Measurements from ENCODE around the gene C9.
"Not testable (repeated sequence)": the region's sequence is repeated elsewhere in the genome, so short reads cannot be mapped to it uniquely, and the experiment has no call there.

C9 gene

DNA sequence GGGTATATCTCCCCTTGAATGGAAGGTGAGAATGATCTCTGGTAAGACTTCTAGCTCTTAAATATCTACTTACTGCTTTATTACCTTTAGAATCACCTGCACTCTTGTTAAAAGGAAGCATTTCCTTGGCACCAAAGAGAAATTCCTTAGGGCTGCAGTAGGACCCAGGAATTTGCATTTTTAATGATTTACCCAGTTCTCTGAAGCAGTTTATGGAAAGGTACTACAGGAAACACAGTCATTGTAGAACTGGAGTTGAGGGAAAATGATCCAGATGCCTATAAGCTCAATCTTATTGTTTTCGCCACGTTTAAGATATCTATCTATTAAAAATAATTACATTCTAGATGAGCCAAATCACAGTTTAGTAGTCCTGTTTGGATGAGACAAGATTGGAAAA lies 9.5 kb upstream of the C9 start:
- DNase-seq (ENCODE audit: low read depth in 2 of 2) = no peak

DNA sequence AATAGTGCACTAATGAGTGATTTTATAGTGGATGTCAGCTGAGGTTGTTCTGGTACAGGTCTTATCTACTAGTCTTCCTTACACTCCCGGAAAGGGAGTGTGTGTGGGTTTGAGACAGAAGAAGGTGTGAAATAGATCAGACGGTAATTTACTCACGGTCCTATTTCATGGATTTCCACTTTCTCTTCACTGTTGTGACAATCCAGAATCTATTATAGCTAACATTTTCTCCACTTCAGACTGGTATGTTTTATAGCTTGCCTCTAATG lies 7.0 kb upstream of the C9 start:
- no peak for DNase-seq (ENCODE audit: low read depth in 2 of 2)

DNA sequence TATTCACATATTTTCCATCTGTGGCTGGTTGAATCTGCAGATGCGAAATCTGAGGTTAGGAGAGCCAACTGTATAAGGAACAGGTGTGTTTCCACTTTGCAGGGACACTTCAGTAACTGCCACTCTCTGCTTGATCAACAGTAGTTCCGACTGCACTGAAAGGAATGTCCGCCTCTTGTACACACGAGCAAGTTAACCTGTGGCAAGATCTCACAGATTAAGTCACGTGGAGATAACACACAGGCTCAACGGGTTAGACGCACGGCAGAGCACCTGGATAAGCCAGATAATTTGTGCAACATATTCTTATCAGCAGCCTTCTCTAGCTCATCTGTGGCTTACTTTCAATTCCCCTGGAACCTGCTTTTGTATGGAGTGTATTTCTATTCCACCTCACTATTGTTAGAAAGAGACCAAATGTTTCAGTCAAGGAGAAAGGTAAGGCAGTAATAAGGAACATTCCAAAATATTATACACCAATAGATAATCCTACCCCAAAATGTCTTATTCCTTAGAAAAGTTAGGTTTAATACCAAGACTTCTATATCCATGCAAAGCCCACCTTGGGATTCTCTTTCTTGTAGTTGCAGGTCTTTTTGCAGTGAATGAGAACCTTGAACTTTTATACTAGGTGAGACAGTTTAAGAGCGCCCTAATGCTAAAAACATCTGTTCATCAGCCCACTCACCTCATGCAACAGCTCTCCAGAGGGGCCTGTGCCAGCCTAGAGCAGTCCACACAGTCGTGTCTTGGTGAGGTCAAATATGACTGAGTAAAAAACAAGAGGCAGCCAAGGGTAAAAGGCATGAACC lies 6.5 kb upstream of the C9 start:
- no peak for DNase-seq (ENCODE audit: low read depth in 2 of 2)

DNA sequence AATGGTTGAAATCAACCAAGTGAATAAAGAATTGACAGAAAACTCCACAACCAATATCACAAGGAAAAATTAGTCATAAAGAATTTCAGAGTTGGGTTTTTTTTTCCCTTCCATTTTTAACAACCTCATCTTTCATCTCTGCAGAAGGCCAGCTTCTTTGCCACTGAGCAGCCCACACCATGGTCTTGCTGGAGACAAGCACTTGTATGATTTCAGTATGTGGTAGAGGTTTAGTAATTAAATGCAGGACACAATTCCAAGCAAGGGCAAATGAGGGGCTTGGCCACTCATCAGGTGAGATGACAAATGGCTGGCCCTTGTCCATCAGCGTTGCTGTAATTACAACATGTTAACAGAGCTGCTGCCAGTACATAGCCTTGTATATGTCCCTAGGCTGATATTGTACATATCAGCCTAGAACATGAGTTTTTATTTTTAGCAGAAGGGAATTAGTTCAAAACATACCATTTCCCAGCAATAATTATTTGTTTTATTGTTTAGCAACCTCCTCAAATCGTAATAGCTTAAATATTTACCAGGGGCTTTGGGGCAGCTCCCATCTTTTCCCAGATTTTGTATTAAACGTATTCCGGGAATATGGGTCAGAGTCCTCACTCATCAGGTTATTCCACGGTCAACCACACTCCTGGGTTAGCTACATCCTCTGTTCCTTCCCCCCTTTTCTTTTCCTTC lies 5.0 kb upstream of the C9 start:
- no peak for DNase-seq (ENCODE audit: low read depth in 2 of 2)

DNA sequence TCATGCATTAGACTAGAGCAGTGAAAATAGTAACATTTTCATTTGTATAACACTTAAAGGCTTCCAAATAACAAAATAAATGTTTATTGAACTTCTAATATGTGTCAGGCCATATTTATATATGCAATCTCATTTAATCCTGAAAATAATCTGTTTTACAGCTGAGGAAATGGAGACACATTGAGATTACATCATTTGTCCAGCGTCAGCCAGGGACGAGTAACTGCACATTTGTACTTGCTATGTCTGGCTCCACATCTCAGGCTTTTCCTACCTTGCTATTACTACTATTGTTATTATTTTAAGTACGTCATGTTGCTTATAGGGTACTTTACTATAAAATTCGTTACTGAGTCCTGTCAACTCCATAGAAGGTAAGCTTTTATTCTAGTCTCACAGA lies 3.8 kb upstream of the C9 start:
- DNase-seq (ENCODE audit: low read depth in 2 of 2) = no peak

GRCh38 chr5:39367711-39368110 lies 3.4 kb upstream of the C9 start:
- no peak for DNase-seq (ENCODE audit: low read depth in 2 of 2)

GRCh38 chr5:39363217-39363616 lies 1.1 kb downstream of the C9 start:
- DNase-seq (ENCODE audit: low read depth in 2 of 2) = no peak

DNA sequence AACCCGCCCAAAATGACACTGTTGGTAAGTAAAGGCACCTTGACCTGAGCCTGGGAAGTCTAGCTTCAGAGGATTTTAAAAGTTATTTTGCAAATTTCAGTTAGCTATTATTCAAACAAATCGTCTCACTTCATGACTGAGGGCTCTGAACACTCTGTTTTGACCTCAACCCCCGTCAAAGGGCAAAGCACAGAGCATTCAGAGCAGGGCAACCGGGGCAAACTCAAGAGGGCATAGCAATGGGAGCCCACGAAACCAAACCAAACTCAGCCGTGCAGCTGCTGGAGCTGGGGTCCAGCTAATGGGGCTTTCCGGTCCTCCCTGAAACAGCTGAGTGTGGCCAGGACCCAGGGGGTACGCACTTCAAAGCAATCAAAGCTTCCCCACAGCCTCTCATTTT lies 1.6 kb downstream of the C9 start:
- DNase-seq (ENCODE audit: low read depth in 2 of 2) = no peak

GRCh38 chr5:39361306-39361705 lies 3.0 kb downstream of the C9 start:
- DNase-seq (ENCODE audit: low read depth in 2 of 2) = no peak

GRCh38 chr5:39360471-39361111 lies 3.7 kb downstream of the C9 start:
- no peak for DNase-seq (ENCODE audit: low read depth in 2 of 2)

DNA sequence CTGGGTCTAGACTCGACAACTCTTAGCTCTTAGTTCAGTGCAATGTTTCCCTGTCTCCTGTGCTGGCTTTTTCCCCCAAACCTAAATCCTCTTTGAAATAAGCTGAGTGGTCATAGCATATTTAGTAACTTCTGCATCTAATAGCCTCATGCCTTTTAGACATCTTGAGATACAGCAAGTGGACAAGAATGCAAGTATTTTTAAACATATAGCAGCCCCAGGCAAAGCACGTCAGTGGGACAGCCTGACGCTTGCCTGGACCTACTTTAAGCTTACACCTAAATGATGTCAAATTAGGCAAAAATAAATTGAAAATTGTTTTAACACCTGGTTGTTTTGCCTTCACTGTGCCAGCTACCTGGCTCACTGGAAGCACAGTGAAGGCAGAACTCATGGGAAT lies 8.0 kb downstream of the C9 start:
- DNase-seq (ENCODE audit: low read depth in 2 of 2) = no peak

DNA sequence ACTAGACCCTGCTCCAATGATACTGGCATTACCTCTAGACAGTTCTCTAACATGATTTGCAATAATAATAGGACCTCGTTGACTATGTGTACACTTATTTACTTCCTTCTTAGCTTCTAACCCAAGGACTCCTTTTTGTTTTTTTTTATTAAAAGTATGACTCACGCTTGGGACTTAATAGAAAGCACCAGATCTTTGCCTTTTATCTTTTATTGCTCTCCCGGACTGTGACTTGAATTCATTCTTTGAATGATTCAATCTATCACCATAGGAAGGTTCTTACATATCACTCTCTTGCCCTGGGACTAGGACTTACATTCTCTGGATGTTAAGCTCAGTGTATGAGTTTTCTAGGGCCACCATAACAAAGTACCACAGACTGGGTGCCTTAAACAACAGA lies 9.0 kb downstream of the C9 start:
- no peak for DNase-seq (ENCODE audit: low read depth in 2 of 2)

- no peak for DNase-seq (ENCODE audit: low read depth in 2 of 2)
These were observed 10.4 kb downstream of the C9 start for GRCh38 chr5:39353717-39354399.

DNA sequence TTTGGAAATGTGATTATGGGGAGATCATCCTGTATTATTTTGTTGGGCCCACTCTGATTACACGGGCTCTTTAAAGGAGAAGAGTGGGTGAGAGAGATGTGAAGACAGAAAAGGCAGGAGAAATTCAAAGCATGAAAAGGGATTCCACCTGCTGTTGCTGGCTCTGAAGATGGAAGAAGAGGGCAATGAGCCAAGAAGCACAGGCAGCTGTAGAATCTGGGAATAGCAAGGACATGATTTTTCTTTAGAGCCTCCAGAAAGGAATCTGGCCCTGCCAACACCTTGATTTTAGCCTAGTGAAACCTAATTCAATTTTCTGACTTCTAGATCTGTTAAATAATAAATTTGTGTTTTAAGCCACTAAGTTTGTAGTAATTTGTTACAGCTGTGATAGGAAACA lies 11.3 kb downstream of the C9 start:
- DNase-seq (ENCODE audit: low read depth in 2 of 2) = no peak

DNA sequence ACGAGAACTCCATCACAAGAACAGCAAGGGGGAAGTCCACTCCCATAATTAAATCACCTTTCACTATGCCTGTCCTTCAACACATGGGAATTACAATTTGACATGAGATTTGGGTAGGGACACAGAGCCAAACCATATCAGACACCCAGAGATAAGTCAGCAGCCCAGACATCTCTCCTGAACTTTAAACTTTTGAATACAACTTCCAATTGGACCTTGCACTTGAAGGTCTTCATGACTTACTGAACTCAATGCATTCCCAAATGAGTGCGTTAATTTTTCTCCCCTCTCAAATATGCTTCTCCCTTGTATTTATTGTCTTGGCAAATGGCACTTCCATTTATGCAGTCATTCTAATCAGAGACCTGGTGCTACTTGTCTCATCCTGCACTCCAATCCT lies 12.1 kb downstream of the C9 start:
- DNase-seq (ENCODE audit: low read depth in 2 of 2) = no peak

DNA sequence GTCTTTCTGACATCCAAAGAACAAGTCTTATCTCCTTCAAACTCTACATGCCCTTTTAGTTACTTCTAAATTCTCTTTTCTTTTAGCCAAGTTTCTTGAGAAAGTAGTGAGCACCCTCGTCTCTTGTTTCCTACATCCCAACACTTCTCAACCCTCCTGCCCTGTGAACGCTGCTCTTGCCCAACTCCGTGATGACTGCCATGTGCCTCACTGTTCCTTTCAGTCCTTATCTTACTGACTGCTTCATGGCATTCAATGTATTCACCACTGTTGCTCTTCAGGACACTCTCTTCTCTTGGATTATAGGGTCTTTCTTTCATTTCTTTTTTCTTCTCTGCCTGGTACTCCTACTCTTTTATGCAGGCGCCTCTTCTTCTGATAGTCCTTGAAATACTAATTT lies 14.8 kb downstream of the C9 start:
- no peak for DNase-seq (ENCODE audit: low read depth in 2 of 2)

DNA sequence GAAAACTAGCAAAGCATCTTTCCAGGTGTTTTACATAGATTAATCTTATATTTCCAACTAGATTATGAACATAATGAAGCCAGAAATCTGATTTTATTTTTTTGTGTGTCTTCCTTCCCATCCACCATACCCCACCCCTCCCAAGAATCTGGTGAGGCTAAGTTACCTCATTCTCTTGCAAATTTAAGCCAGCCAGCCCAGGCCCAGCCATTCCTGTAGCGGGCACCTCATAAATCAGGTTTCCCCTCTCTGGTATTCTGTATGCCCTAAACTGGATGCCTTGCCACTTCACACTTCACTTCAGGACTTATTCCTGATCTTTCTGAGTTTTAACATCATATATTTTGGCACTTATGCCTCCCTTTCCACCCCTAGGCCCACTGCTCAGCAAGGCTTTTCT lies 21.8 kb downstream of the C9 start:
- no peak for DNase-seq (ENCODE audit: low read depth in 2 of 2)

DNA sequence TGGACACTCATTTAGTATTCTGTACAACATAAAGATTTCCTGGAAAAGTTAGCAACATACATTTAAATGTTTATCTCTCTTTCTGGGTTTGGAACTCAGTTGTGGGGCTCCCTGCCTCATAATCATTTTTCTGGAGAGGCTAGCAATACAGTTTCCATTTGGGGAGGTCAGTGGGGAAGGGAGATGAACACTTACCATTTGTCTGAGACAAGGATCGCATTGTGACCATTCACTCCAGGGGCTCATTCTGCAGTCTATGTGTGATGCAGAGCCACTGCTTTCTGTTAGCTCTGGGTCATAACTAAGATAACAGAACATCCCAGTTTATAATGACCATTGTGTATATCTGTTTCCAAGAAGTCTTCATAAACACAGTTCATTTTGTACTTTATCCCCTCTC lies 22.4 kb downstream of the C9 start:
- DNase-seq (ENCODE audit: low read depth in 2 of 2) = no peak

GRCh38 chr5:39340506-39340905 lies 23.8 kb downstream of the C9 start:
- no peak for DNase-seq (ENCODE audit: low read depth in 2 of 2)

DNA sequence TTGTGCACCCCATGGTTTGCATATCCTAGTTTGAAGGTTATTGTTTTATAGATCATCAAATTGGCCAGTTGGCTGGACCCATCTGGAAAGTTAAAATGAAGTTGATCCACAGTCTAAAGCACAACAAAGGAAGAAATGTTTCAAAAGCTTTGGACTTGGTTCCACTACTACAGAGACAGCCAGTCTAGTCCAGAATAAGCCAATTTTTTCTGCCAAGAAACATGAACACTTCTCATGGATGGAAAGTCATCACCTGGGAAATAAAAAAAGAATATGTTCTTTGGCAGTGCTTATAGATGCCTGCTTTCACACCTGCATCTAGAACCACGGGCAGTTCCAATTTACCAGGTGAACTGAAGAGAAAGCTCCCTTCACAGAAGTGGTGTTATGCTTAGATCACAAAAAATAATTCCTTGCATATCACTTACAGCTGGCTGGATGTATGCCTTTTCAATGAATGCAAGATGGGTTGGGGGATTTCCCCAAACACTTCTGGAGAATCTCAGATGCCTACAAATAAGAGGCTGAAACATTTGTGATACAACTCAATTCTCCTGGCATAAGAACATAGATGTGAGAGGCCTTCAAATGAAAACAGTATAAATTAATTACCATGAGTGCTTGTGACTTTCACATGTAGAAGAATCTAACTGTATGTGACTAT lies 26.9 kb downstream of the C9 start:
- no peak for DNase-seq (ENCODE audit: low read depth in 2 of 2)

GRCh38 chr5:39334296-39334695 lies 30.0 kb downstream of the C9 start:
- DNase-seq (ENCODE audit: low read depth in 2 of 2) = not testable (repeated sequence)

DNA sequence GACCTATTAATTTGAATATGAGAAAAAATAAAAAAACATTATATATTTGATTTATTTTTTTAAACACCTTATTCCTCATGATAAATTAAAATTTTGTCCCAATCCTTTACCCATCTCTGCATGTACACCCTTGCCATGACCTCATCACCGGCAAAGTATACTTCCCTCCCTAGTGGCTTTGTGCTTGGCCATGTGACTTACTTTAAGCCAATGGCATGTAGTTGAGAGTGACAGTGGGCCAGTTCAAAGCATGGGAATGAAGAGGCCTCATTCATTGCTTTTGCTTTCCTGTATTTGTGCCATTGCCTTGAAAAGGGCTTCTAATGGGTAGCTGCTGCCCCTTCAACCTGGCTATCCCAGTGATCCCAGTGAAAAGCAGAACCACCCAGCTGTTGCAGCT lies 31.2 kb downstream of the C9 start:
- DNase-seq (ENCODE audit: low read depth in 2 of 2) = no peak
